Adipocyte (in vitro differentiated cells): ENCODE results near the gene GNB1.

Experiments
- DNase-seq: peaks from one replicate; pipeline ENCODE4 v3.0.0-alpha.2; 2015; ENCODE audit warnings: low read depth
- H3K27me3 ChIP-seq: replicated peaks from 2 replicates; pipeline ENCODE4 v1.7.0; 2013; ENCODE audit warnings: mild to moderate bottlenecking, low read length, moderate library complexity; ENCODE audit not compliant: control insufficient read depth, insufficient read depth
- H3K36me3 ChIP-seq: 2 replicates; pipeline ENCODE4 v1.7.0; 2013; ENCODE audit warnings: low read length, mild to moderate bottlenecking, moderate library complexity; ENCODE audit not compliant: control insufficient read depth, insufficient read depth, severe bottlenecking
- H3K4me1 ChIP-seq: 2 replicates; pipeline ENCODE4 v1.7.0; 2013; ENCODE audit warnings: mild to moderate bottlenecking, low read length, moderate library complexity; ENCODE audit not compliant: control insufficient read depth, insufficient read depth
- H3K4me3 ChIP-seq: 2 replicates; pipeline ENCODE4 v1.7.0; 2013; ENCODE audit warnings: mild to moderate bottlenecking, low read length, moderate library complexity
- H3K9ac ChIP-seq: 2 replicates; pipeline ENCODE4 v1.7.0; 2013; ENCODE audit warnings: mild to moderate bottlenecking, low read length, moderate library complexity
- H3K9me3 ChIP-seq: 2 replicates; pipeline ENCODE4 v1.7.0; 2013; ENCODE audit warnings: mild to moderate bottlenecking, low read length, moderate library complexity; ENCODE audit not compliant: control insufficient read depth

GNB1 gene

GRCh38 chr1:1796466-1796865, 94.4 kb downstream of the GNB1 start:
- Histone ChIP-seq H3K9ac (no peak overlapping the region), H3K27me3 (no peaks in the 10 kb centered on the region), H3K36me3 (peaks cover 93% of the 10 kb centered on the region), H3K9me3 (no peaks in the 10 kb centered on the region), H3K4me1 (no peaks in the 10 kb centered on the region), H3K4me3 (no peak overlapping the region)
- no peak for DNase-seq

- DNase-seq: no peak
- no peak overlapping the region for H3K4me3 ChIP-seq
- H3K9ac ChIP-seq: no peak overlapping the region
- H3K4me1 ChIP-seq: no peaks in the 10 kb centered on the region
- peaks cover 93% of the 10 kb centered on the region for H3K36me3 ChIP-seq
- H3K9me3 ChIP-seq: no peaks in the 10 kb centered on the region
- no peaks in the 10 kb centered on the region for H3K27me3 ChIP-seq
Measured at GRCh38 chr1:1794999-1795398, 95.9 kb downstream of the GNB1 start.

- H3K4me1 ChIP-seq: peaks cover 3% of the 10 kb centered on the region
- no peak for DNase-seq
- no peak overlapping the region for H3K4me3 ChIP-seq
- H3K9me3 ChIP-seq: no peaks in the 10 kb centered on the region
- no peaks in the 10 kb centered on the region for H3K27me3 ChIP-seq
- no peak overlapping the region for H3K9ac ChIP-seq
- H3K36me3 ChIP-seq: peaks cover 94% of the 10 kb centered on the region
Measured at GRCh38 chr1:1793481-1794244, 97.2 kb downstream of the GNB1 start.

- H3K36me3 ChIP-seq: peaks cover 89% of the 10 kb centered on the region
- H3K27me3 ChIP-seq: no peaks in the 10 kb centered on the region
- no peaks in the 10 kb centered on the region for H3K9me3 ChIP-seq
- no peak for DNase-seq
- H3K9ac ChIP-seq: peak overlapping the region; percentile 0
- peaks cover 11% of the 10 kb centered on the region for H3K4me1 ChIP-seq
- H3K4me3 ChIP-seq: no peak overlapping the region
Measured at GRCh38 chr1:1788646-1789431, 102.0 kb downstream of the GNB1 start.

GRCh38 chr1:1788136-1788535, 102.8 kb downstream of the GNB1 start:
- no peak overlapping the region for H3K4me3 ChIP-seq
- H3K9ac ChIP-seq: no peak overlapping the region
- DNase-seq: no peak
- peaks cover 82% of the 10 kb centered on the region for H3K36me3 ChIP-seq
- H3K9me3 ChIP-seq: no peaks in the 10 kb centered on the region
- no peaks in the 10 kb centered on the region for H3K27me3 ChIP-seq
- H3K4me1 ChIP-seq: peaks cover 15% of the 10 kb centered on the region

GRCh38 chr1:1786836-1787605, 103.9 kb downstream of the GNB1 start:
- H3K36me3 ChIP-seq: peaks cover 71% of the 10 kb centered on the region
- H3K4me1 ChIP-seq: peaks cover 26% of the 10 kb centered on the region
- no peak overlapping the region for H3K4me3 ChIP-seq
- H3K9me3 ChIP-seq: no peaks in the 10 kb centered on the region
- no peak overlapping the region for H3K9ac ChIP-seq
- DNase-seq: no peak
- H3K27me3 ChIP-seq: no peaks in the 10 kb centered on the region

GRCh38 chr1:1785666-1786065, 105.2 kb downstream of the GNB1 start:
- Histone ChIP-seq H3K9me3 (no peaks in the 10 kb centered on the region), H3K27me3 (no peaks in the 10 kb centered on the region), H3K9ac (no peak overlapping the region), H3K4me3 (no peak overlapping the region), H3K36me3 (peaks cover 58% of the 10 kb centered on the region), H3K4me1 (peaks cover 38% of the 10 kb centered on the region)
- no peak for DNase-seq

GRCh38 chr1:1784933-1785332, 106.0 kb downstream of the GNB1 start:
- H3K4me1 ChIP-seq: peaks cover 45% of the 10 kb centered on the region
- H3K9me3 ChIP-seq: no peaks in the 10 kb centered on the region
- H3K36me3 ChIP-seq: peaks cover 51% of the 10 kb centered on the region
- no peaks in the 10 kb centered on the region for H3K27me3 ChIP-seq
- DNase-seq: no peak
- no peak overlapping the region for H3K9ac ChIP-seq
- H3K4me3 ChIP-seq: no peak overlapping the region

GRCh38 chr1:1783320-1783719, 107.6 kb downstream of the GNB1 start:
- H3K4me3 ChIP-seq: no peak overlapping the region
- DNase-seq: no peak
- peaks cover 37% of the 10 kb centered on the region for H3K36me3 ChIP-seq
- H3K9me3 ChIP-seq: no peaks in the 10 kb centered on the region
- H3K27me3 ChIP-seq: no peaks in the 10 kb centered on the region
- H3K4me1 ChIP-seq: peaks cover 51% of the 10 kb centered on the region
- H3K9ac ChIP-seq: peak overlapping the region; percentile 64

- Histone ChIP-seq H3K27me3 (no peaks in the 10 kb centered on the region), H3K9me3 (no peaks in the 10 kb centered on the region), H3K4me3 (peak overlapping the region; percentile 50), H3K4me1 (peaks cover 46% of the 10 kb centered on the region), H3K36me3 (peaks cover 30% of the 10 kb centered on the region), H3K9ac (peak overlapping the region; percentile 64)
- peak; percentile 77 for DNase-seq
Measured at GRCh38 chr1:1782399-1783221, 108.3 kb downstream of the GNB1 start.
